Esophagus squamous epithelium (tissue), 4 donors: ENCODE results near the gene NEDD4.

Experiments used
- POLR2A ChIP-seq, 4 donors: fragments of 450-650 bp; IDR thresholded peaks; one replicate each; pipeline ENCODE4 v1.6.1; 2017; ENCODE audit warnings: antibody characterized with exemption in 4 of 4, mild to moderate bottlenecking in 4 of 4, moderate library complexity in 3 of 4
- TF ChIP-seq, protein P1 (sequence below), 6 experiments: fragments of 450-650 bp in 4 of 6; fragments of 200-600 bp in 2 of 6; sonication (generic) in 2 of 6; IDR thresholded peaks; one replicate each; pipeline ENCODE4 v1.5.1; 2016 to 2019; ENCODE audit warnings: antibody characterized with exemption in 6 of 6, mild to moderate bottlenecking in 4 of 6, moderate library complexity in 4 of 6

DNA sequence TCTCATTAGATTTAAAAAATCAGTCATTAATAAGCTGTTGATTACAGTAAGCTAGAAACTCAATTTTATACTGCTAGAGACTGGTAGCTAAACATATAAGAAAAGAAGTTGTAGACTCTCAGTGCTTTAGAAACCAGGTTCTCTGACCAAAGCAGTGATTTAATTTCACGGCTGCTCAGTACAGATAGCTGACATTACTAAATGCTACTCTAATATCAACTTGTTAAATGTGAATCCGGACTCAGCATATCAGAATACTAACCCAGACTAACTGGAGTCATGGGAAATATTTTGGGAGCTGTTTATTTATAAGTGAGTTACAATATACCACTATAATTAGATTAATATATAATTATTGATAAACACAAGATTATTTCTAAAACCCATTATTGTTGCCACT is 80.4 kb downstream of the NEDD4 start:
- TF ChIP-seq, protein P1, sequence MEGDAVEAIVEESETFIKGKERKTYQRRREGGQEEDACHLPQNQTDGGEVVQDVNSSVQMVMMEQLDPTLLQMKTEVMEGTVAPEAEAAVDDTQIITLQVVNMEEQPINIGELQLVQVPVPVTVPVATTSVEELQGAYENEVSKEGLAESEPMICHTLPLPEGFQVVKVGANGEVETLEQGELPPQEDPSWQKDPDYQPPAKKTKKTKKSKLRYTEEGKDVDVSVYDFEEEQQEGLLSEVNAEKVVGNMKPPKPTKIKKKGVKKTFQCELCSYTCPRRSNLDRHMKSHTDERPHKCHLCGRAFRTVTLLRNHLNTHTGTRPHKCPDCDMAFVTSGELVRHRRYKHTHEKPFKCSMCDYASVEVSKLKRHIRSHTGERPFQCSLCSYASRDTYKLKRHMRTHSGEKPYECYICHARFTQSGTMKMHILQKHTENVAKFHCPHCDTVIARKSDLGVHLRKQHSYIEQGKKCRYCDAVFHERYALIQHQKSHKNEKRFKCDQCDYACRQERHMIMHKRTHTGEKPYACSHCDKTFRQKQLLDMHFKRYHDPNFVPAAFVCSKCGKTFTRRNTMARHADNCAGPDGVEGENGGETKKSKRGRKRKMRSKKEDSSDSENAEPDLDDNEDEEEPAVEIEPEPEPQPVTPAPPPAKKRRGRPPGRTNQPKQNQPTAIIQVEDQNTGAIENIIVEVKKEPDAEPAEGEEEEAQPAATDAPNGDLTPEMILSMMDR (IDR thresholded peaks at IDR 0.05), result no peak
- no peak for TF ChIP-seq POLR2A (IDR thresholded peaks at IDR 0.05)
